Measurements from ENCODE around the gene SYNPO. TPM values are rescaled to one million over a fixed set of nuclear protein-coding genes. Genes with fewer than 3 reads are reported as not detected.

SYNPO gene
- polyA plus RNA-seq, 1 donor from 2014 or later = not detected

DNA sequence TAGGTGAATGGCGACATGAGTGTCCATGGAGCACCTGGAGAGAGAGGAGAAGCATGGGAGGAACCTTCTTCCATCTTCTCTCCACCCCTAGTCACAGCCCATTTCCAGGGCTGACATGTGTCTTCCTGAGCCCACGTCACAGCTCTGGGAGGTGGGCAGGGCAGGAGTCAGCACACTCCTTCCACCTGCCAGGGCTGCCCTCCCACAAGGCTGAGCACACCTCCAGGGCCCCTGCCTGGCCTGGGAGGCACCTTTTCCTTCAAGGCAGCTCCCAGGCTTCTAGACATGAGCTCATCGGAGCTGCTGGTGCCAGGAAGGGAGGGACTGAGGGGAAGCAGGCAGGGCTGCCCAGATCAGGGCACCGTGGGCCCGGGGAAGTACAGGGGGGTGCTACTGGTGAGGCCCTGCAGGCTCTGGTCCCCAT lies 13.6 kb upstream of the SYNPO start:
- Histone ChIP-seq H3K9me3 (ENCODE audit: low read length) (no peaks in the 10 kb centered on the region), H3K4me3 (ENCODE audit: low read length) (no peak overlapping the region), H3K9me2 (ENCODE audit: insufficient read depth, low read length) (no peaks in the 10 kb centered on the region), H3K36me3 (ENCODE audit: insufficient read depth, low read length) (no peaks in the 10 kb centered on the region), H4K20me1 (ENCODE audit: insufficient read depth) (no peaks in the 10 kb centered on the region), H3K9ac (ENCODE audit: low read length) (no peak overlapping the region), H2AFZ (ENCODE audit: low read depth, low read length) (no peak overlapping the region), H3F3A (ENCODE audit: insufficient read depth, low read length, poor library complexity, severe bottlenecking) (no peaks in the 10 kb centered on the region), H3K27me3 (ENCODE audit: insufficient read depth, low read depth, low read length) (peaks cover 12% of the 10 kb centered on the region), H3K79me2 (replicated peaks; ENCODE audit: insufficient read depth, low read length) (no peaks in the 10 kb centered on the region), H3K4me2 (ENCODE audit: low read length) (no peak overlapping the region), H3K27ac (ENCODE audit: low read length) (no peak overlapping the region)
- no peak for TF ChIP-seq RAD21 (conservative IDR thresholded peaks at IDR 0.05)
- TF ChIP-seq TAF1 (IDR thresholded peaks at IDR 0.05; ENCODE audit: low read depth) = no peak
- TF ChIP-seq, protein P1, sequence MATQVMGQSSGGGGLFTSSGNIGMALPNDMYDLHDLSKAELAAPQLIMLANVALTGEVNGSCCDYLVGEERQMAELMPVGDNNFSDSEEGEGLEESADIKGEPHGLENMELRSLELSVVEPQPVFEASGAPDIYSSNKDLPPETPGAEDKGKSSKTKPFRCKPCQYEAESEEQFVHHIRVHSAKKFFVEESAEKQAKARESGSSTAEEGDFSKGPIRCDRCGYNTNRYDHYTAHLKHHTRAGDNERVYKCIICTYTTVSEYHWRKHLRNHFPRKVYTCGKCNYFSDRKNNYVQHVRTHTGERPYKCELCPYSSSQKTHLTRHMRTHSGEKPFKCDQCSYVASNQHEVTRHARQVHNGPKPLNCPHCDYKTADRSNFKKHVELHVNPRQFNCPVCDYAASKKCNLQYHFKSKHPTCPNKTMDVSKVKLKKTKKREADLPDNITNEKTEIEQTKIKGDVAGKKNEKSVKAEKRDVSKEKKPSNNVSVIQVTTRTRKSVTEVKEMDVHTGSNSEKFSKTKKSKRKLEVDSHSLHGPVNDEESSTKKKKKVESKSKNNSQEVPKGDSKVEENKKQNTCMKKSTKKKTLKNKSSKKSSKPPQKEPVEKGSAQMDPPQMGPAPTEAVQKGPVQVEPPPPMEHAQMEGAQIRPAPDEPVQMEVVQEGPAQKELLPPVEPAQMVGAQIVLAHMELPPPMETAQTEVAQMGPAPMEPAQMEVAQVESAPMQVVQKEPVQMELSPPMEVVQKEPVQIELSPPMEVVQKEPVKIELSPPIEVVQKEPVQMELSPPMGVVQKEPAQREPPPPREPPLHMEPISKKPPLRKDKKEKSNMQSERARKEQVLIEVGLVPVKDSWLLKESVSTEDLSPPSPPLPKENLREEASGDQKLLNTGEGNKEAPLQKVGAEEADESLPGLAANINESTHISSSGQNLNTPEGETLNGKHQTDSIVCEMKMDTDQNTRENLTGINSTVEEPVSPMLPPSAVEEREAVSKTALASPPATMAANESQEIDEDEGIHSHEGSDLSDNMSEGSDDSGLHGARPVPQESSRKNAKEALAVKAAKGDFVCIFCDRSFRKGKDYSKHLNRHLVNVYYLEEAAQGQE (IDR thresholded peaks at IDR 0.05; ENCODE audit: borderline replicate concordance) = no peak

DNA sequence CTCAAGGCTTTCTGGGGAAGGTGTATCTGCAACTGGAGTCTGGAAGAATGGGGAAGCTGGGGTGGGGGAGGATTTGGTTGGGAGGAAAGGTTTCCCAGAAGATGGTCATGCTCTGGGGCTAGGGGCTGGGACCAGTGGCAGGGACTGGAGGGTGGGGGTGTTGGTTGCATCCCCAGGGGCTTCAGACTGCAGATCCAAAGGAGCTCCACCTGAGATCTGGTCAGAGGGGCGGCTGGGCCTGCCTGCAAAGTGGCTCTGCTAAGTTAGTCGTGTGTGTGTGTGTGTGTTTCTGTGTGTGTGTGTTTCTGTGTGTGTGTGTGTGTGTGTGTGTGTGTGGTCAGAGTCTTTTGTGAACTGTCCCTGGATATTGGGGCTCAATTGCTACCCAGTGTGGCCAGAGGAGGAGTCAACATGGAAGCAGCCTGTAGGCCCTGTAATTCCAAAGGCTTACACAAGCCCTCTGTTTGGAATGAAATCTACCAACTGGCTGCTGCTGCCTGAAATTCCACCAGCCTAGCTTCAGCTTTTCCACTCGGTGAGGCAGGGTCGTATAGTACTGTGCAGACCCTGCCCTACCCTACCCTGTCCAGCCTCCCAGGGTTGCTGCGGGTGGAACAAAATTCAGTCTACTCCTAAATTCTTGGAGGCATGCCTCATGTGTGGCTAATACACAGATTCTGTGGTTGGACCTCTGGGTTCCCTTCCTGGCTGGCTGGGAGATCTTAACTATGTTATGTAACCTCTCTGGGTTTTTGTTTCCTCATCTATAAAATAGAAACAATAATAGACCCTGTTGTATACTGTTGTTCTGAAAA lies 12.5 kb upstream of the SYNPO start:
- no peaks in the 10 kb centered on the region for H3K36me3 ChIP-seq (ENCODE audit: insufficient read depth, low read length)
- H3K27ac ChIP-seq (ENCODE audit: low read length) = no peak overlapping the region
- H3K27me3 ChIP-seq (ENCODE audit: insufficient read depth, low read depth, low read length) = peaks cover 12% of the 10 kb centered on the region
- H3K9me2 ChIP-seq (ENCODE audit: insufficient read depth, low read length) = no peaks in the 10 kb centered on the region
- no peak overlapping the region for H3K4me3 ChIP-seq (ENCODE audit: low read length)
- H4K20me1 ChIP-seq (ENCODE audit: insufficient read depth) = no peaks in the 10 kb centered on the region
- H3F3A ChIP-seq (ENCODE audit: insufficient read depth, low read length, poor library complexity, severe bottlenecking) = no peaks in the 10 kb centered on the region
- no peak overlapping the region for H3K9ac ChIP-seq (ENCODE audit: low read length)
- H2AFZ ChIP-seq (ENCODE audit: low read depth, low read length) = no peak overlapping the region
- H3K9me3 ChIP-seq (ENCODE audit: low read length) = no peaks in the 10 kb centered on the region
- H3K4me2 ChIP-seq (ENCODE audit: low read length) = no peak overlapping the region
- no peak for TF ChIP-seq MXI1 (conservative IDR thresholded peaks at IDR 0.05; ENCODE audit: poor library complexity, severe bottlenecking)
- no peak for TF ChIP-seq SMC3 (conservative IDR thresholded peaks at IDR 0.05; ENCODE audit: poor library complexity)
- no peak for TF ChIP-seq EZH2 (IDR thresholded peaks at IDR 0.05; ENCODE audit: borderline replicate concordance, insufficient read depth, low read length, poor library complexity, severe bottlenecking)
- TF ChIP-seq RAD21 (conservative IDR thresholded peaks at IDR 0.05) = no peak
- no peak for TF ChIP-seq TAF1 (IDR thresholded peaks at IDR 0.05; ENCODE audit: low read depth)
- TF ChIP-seq, protein P1 (IDR thresholded peaks at IDR 0.05; ENCODE audit: borderline replicate concordance) = no peak
- no peak for TF ChIP-seq EP300 (conservative IDR thresholded peaks at IDR 0.05; ENCODE audit: poor library complexity, severe bottlenecking)
- TF ChIP-seq POLR2AphosphoS5 (IDR thresholded peaks at IDR 0.05) = no peak
- TF ChIP-seq, protein P2, sequence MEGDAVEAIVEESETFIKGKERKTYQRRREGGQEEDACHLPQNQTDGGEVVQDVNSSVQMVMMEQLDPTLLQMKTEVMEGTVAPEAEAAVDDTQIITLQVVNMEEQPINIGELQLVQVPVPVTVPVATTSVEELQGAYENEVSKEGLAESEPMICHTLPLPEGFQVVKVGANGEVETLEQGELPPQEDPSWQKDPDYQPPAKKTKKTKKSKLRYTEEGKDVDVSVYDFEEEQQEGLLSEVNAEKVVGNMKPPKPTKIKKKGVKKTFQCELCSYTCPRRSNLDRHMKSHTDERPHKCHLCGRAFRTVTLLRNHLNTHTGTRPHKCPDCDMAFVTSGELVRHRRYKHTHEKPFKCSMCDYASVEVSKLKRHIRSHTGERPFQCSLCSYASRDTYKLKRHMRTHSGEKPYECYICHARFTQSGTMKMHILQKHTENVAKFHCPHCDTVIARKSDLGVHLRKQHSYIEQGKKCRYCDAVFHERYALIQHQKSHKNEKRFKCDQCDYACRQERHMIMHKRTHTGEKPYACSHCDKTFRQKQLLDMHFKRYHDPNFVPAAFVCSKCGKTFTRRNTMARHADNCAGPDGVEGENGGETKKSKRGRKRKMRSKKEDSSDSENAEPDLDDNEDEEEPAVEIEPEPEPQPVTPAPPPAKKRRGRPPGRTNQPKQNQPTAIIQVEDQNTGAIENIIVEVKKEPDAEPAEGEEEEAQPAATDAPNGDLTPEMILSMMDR (IDR thresholded peaks at IDR 0.05; ENCODE audit: poor library complexity, severe bottlenecking) = no peak
- no peaks in the 10 kb centered on the region for H3K79me2 ChIP-seq (replicated peaks; ENCODE audit: insufficient read depth, low read length)

Measured in neural cell (in vitro differentiated cells).